Stimulated activated CD4-positive, alpha-beta T cell treated with anti-CD3 and anti-CD28 coated beads, TNF-alpha, amount 100 ng/mL, for 24 hours (primary cell): Measurements from ENCODE around the gene LTF.
A peak's percentile ranks its signal among the peaks of the same experiment; 100 is the strongest.
"Not testable (repeated sequence)": the region's sequence is repeated elsewhere in the genome, so short reads cannot be mapped to it uniquely, and the experiment has no call there.

Experiments used
- DNase-seq, 3 experiments: peaks; one replicate each; pipeline ENCODE4 v3.0.0-alpha.2; 2020; ENCODE audit warnings: low read depth in 3 of 3

The LTF gene

GRCh38 chr3:46416125-46416810, 48.4 kb downstream of the LTF start:
- DNase-seq: no peak

GRCh38 chr3:46414739-46415138, 50.0 kb downstream of the LTF start:
- DNase-seq: no peak

GRCh38 chr3:46413951-46414350, 50.8 kb downstream of the LTF start:
- no peak for DNase-seq

GRCh38 chr3:46412786-46413298, 51.9 kb downstream of the LTF start:
- no peak for DNase-seq

GRCh38 chr3:46411271-46411670, 53.4 kb downstream of the LTF start:
- DNase-seq: no peak

GRCh38 chr3:46410669-46411068, 54.0 kb downstream of the LTF start:
- no peak for DNase-seq

- DNase-seq: no peak
Measured at GRCh38 chr3:46409739-46410489, 54.8 kb downstream of the LTF start.

GRCh38 chr3:46408853-46409252, 55.9 kb downstream of the LTF start:
- DNase-seq: no peak

- DNase-seq: no peak
Measured at GRCh38 chr3:46407970-46408369, 56.7 kb downstream of the LTF start.

- peak in 1 of 3 experiments; percentile 24 for DNase-seq
Measured at GRCh38 chr3:46406788-46407611, 57.7 kb downstream of the LTF start, which contains the start of the genes CCR5AS and CCRL2. Gene CCR5AS (minus strand): TSS chr3:46407066. Gene CCRL2 (plus strand): TSS chr3:46407259. CDS start chr3:46408080, 821 bp downstream.

- no peak for DNase-seq
Measured at GRCh38 chr3:46406443-46406787, 58.3 kb downstream of the LTF start.

- DNase-seq: no peak
Measured at GRCh38 chr3:46405301-46406019, 59.2 kb downstream of the LTF start.

GRCh38 chr3:46402902-46403301, 61.8 kb downstream of the LTF start:
- DNase-seq: not testable (repeated sequence)

- DNase-seq: no peak
Measured at GRCh38 chr3:46401579-46401978, 63.1 kb downstream of the LTF start.

- no peak for DNase-seq
Measured at GRCh38 chr3:46400846-46401245, 63.9 kb downstream of the LTF start.

GRCh38 chr3:46400000-46400734, 64.5 kb downstream of the LTF start:
- no peak for DNase-seq

- DNase-seq: no peak
Measured at GRCh38 chr3:46399557-46399956, 65.1 kb downstream of the LTF start.

- DNase-seq: no peak
Measured at GRCh38 chr3:46399098-46399497, 65.6 kb downstream of the LTF start.

GRCh38 chr3:46398186-46398955, 66.3 kb downstream of the LTF start:
- DNase-seq: no peak

- DNase-seq: no peak
Measured at GRCh38 chr3:46397111-46397510, 67.6 kb downstream of the LTF start.
